ENCODE measurements around the gene MAP3K19.

MAP3K19 gene

GRCh38 chr2:135066710-135067109, 19.5 kb upstream of the MAP3K19 start:
- TF ChIP-seq GATA2 (IDR thresholded peaks at IDR 0.05; ENCODE audit: low read depth, low read length) = no peak
- TF ChIP-seq GATA3 (IDR thresholded peaks at IDR 0.05; ENCODE audit: low read depth, low read length) = no peak

- TF ChIP-seq GATA3 (IDR thresholded peaks at IDR 0.05; ENCODE audit: low read depth, low read length) (no peak), GATA2 (IDR thresholded peaks at IDR 0.05; ENCODE audit: low read depth, low read length) (no peak)
Observed at GRCh38 chr2:135064149-135064548, 16.9 kb upstream of the MAP3K19 start.

- TF ChIP-seq GATA2 (IDR thresholded peaks at IDR 0.05; ENCODE audit: low read depth, low read length) = no peak
- no peak for TF ChIP-seq GATA3 (IDR thresholded peaks at IDR 0.05; ENCODE audit: low read depth, low read length)
Observed at GRCh38 chr2:135063210-135063609, 16.0 kb upstream of the MAP3K19 start.

GRCh38 chr2:135059577-135059976, 12.3 kb upstream of the MAP3K19 start:
- TF ChIP-seq GATA3 (IDR thresholded peaks at IDR 0.05; ENCODE audit: low read depth, low read length) = no peak
- no peak for TF ChIP-seq GATA2 (IDR thresholded peaks at IDR 0.05; ENCODE audit: low read depth, low read length)

- TF ChIP-seq GATA2 (IDR thresholded peaks at IDR 0.05; ENCODE audit: low read depth, low read length) (no peak), GATA3 (IDR thresholded peaks at IDR 0.05; ENCODE audit: low read depth, low read length) (no peak)
Observed at GRCh38 chr2:135056790-135057189, 9.5 kb upstream of the MAP3K19 start.

GRCh38 chr2:135055182-135055786, 8.0 kb upstream of the MAP3K19 start:
- no peak for TF ChIP-seq GATA3 (IDR thresholded peaks at IDR 0.05; ENCODE audit: low read depth, low read length)
- TF ChIP-seq GATA2 (IDR thresholded peaks at IDR 0.05; ENCODE audit: low read depth, low read length) = no peak

- TF ChIP-seq GATA2 (IDR thresholded peaks at IDR 0.05; ENCODE audit: low read depth, low read length) (no peak), GATA3 (IDR thresholded peaks at IDR 0.05; ENCODE audit: low read depth, low read length) (no peak)
Observed at GRCh38 chr2:135052997-135053474, 5.8 kb upstream of the MAP3K19 start.

GRCh38 chr2:135052042-135052876, 5.0 kb upstream of the MAP3K19 start, which contains the start of gene RAB3GAP1:
TSS of gene RAB3GAP1 (plus strand) at chr2:135052292. CDS start at chr2:135052308, 16 bp downstream.
- TF ChIP-seq GATA2 (IDR thresholded peaks at IDR 0.05; ENCODE audit: low read depth, low read length) (no peak), GATA3 (IDR thresholded peaks at IDR 0.05; ENCODE audit: low read depth, low read length) (no peak)

GRCh38 chr2:135050684-135051083, 3.4 kb upstream of the MAP3K19 start:
- no peak for TF ChIP-seq GATA3 (IDR thresholded peaks at IDR 0.05; ENCODE audit: low read depth, low read length)
- TF ChIP-seq GATA2 (IDR thresholded peaks at IDR 0.05; ENCODE audit: low read depth, low read length) = no peak

GRCh38 chr2:135050132-135050531, 2.9 kb upstream of the MAP3K19 start:
- TF ChIP-seq GATA2 (IDR thresholded peaks at IDR 0.05; ENCODE audit: low read depth, low read length) (no peak), GATA3 (IDR thresholded peaks at IDR 0.05; ENCODE audit: low read depth, low read length) (no peak)

- TF ChIP-seq GATA2 (IDR thresholded peaks at IDR 0.05; ENCODE audit: low read depth, low read length) (no peak), GATA3 (IDR thresholded peaks at IDR 0.05; ENCODE audit: low read depth, low read length) (no peak)
Observed at GRCh38 chr2:135048122-135048521, 875 bp upstream of the MAP3K19 start.

GRCh38 chr2:135043345-135043744, 3.9 kb downstream of the MAP3K19 start:
- no peak for TF ChIP-seq GATA2 (IDR thresholded peaks at IDR 0.05; ENCODE audit: low read depth, low read length)
- no peak for TF ChIP-seq GATA3 (IDR thresholded peaks at IDR 0.05; ENCODE audit: low read depth, low read length)

- no peak for TF ChIP-seq GATA2 (IDR thresholded peaks at IDR 0.05; ENCODE audit: low read depth, low read length)
- TF ChIP-seq GATA3 (IDR thresholded peaks at IDR 0.05; ENCODE audit: low read depth, low read length) = no peak
Observed at GRCh38 chr2:135037831-135038230, 9.4 kb downstream of the MAP3K19 start.

- TF ChIP-seq GATA3 (IDR thresholded peaks at IDR 0.05; ENCODE audit: low read depth, low read length) (no peak), GATA2 (IDR thresholded peaks at IDR 0.05; ENCODE audit: low read depth, low read length) (no peak)
Observed at GRCh38 chr2:135030826-135031225, 16.4 kb downstream of the MAP3K19 start.
